Measurements from ENCODE around the gene ALK. TPM values are rescaled to one million over a fixed set of nuclear protein-coding genes. Genes with fewer than 3 reads are reported as not detected.

ALK gene
- total and polyA plus RNA-seq, 2 donors (not counting 1 experiment from before 2014, with no cell fraction given), result under 0.01 to 0.02 TPM

DNA sequence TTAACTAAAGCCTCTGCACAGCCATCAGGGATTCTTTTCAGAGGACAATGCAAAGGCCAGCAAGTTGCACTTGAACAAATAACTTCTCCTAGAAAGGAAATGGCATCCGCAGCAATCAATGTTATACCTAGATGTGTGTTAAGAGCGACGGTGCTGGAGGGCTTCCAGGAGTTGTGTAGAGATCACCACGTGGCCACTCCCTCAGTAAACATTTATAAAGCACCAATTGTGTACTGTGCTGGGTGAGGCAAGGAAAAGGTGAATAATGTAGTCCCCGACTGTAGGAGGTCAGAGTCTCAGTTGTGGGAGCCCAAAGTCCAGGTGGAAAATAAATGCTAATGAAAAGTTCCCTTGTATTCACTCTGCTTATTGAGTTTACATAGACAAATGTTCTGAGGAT is 135.0 kb downstream of the ALK start:
- H2AFZ ChIP-seq (ENCODE audit: low read length), result no peak overlapping the region
- no peaks in the 10 kb centered on the region for H4K20me1 ChIP-seq (ENCODE audit: control insufficient read depth, extremely low read depth, insufficient read depth, low read length)
- no peak overlapping the region for H3K4me3 ChIP-seq (replicated peaks in 1 of 4; ENCODE audit: control extremely low read depth in 1 of 4, insufficient read depth in 1 of 4, low read depth in 3 of 4, low read length in 4 of 4)
- no peaks in the 10 kb centered on the region for H3K79me2 ChIP-seq (ENCODE audit: control insufficient read depth, insufficient read depth, low read length)
- no peaks in the 10 kb centered on the region for H3K9me3 ChIP-seq (ENCODE audit: control insufficient read depth, insufficient read depth, low read depth, low read length)
- H3K4me2 ChIP-seq (ENCODE audit: extremely low read depth, insufficient read depth, low read length), result no peak overlapping the region
- no peaks in the 10 kb centered on the region for H3K4me1 ChIP-seq (ENCODE audit: control insufficient read depth, extremely low read depth, insufficient read depth, low read length)
- no peaks in the 10 kb centered on the region for H3K36me3 ChIP-seq (ENCODE audit: control insufficient read depth, insufficient read depth, low read length)
- DNase-seq (ENCODE audit: low read depth in 2 of 2), result no peak
- peaks cover 3% of the 10 kb centered on the region for H3K27me3 ChIP-seq (ENCODE audit: control insufficient read depth, insufficient read depth, low read length)
- no peak overlapping the region for H3K27ac ChIP-seq (ENCODE audit: insufficient read depth, low read length)
- H3K9ac ChIP-seq (ENCODE audit: insufficient read depth, low read length), result no peak overlapping the region
- no peak for TF ChIP-seq EZH2 (IDR thresholded peaks at IDR 0.05; ENCODE audit: low read length, missing control alignments)
- TF ChIP-seq, protein P1, sequence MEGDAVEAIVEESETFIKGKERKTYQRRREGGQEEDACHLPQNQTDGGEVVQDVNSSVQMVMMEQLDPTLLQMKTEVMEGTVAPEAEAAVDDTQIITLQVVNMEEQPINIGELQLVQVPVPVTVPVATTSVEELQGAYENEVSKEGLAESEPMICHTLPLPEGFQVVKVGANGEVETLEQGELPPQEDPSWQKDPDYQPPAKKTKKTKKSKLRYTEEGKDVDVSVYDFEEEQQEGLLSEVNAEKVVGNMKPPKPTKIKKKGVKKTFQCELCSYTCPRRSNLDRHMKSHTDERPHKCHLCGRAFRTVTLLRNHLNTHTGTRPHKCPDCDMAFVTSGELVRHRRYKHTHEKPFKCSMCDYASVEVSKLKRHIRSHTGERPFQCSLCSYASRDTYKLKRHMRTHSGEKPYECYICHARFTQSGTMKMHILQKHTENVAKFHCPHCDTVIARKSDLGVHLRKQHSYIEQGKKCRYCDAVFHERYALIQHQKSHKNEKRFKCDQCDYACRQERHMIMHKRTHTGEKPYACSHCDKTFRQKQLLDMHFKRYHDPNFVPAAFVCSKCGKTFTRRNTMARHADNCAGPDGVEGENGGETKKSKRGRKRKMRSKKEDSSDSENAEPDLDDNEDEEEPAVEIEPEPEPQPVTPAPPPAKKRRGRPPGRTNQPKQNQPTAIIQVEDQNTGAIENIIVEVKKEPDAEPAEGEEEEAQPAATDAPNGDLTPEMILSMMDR (conservative IDR thresholded peaks at IDR 0.05 in 1 of 2, IDR thresholded peaks at IDR 0.05 in 1 of 2; ENCODE audit: low read depth in 1 of 2, low read length in 2 of 2), result no peak

DNA sequence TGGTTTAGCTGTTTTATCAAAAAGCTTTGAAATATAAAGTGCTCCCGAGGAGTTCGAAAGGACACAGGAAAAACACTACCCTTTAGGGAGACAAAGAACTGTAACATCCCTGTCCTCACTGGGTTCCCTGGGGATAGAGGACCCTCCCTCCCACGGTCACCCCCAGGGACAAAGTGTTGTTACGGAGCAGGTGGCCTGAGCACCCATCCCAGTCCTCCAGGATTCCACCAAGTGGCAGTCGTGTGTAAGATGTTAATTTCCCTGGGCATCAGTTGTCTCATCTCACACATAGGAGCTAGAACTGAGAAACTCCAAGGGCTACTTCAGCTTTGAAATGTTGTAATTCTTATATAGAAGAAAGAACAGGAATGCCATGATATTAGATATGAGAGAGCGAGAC is 137.7 kb downstream of the ALK start:
- Histone ChIP-seq H3K9ac (ENCODE audit: insufficient read depth, low read length) (no peak overlapping the region), H3K9me3 (ENCODE audit: control insufficient read depth, insufficient read depth, low read depth, low read length) (no peaks in the 10 kb centered on the region), H3K36me3 (ENCODE audit: control insufficient read depth, insufficient read depth, low read length) (no peaks in the 10 kb centered on the region), H3K27me3 (ENCODE audit: control insufficient read depth, insufficient read depth, low read length) (peaks cover 3% of the 10 kb centered on the region), H3K27ac (ENCODE audit: insufficient read depth, low read length) (no peak overlapping the region), H3K4me1 (ENCODE audit: control insufficient read depth, extremely low read depth, insufficient read depth, low read length) (no peaks in the 10 kb centered on the region), H3K4me3 (replicated peaks in 1 of 4; ENCODE audit: control extremely low read depth in 1 of 4, insufficient read depth in 1 of 4, low read depth in 3 of 4, low read length in 4 of 4) (no peak overlapping the region), H4K20me1 (ENCODE audit: control insufficient read depth, extremely low read depth, insufficient read depth, low read length) (no peaks in the 10 kb centered on the region), H3K79me2 (ENCODE audit: control insufficient read depth, insufficient read depth, low read length) (no peaks in the 10 kb centered on the region), H2AFZ (ENCODE audit: low read length) (no peak overlapping the region), H3K4me2 (ENCODE audit: extremely low read depth, insufficient read depth, low read length) (no peak overlapping the region)
- no peak for DNase-seq (ENCODE audit: low read depth in 2 of 2)
- TF ChIP-seq EZH2 (IDR thresholded peaks at IDR 0.05; ENCODE audit: low read length, missing control alignments), result no peak
- TF ChIP-seq, protein P1 (conservative IDR thresholded peaks at IDR 0.05 in 1 of 2, IDR thresholded peaks at IDR 0.05 in 1 of 2; ENCODE audit: low read depth in 1 of 2, low read length in 2 of 2), result no peak

DNA sequence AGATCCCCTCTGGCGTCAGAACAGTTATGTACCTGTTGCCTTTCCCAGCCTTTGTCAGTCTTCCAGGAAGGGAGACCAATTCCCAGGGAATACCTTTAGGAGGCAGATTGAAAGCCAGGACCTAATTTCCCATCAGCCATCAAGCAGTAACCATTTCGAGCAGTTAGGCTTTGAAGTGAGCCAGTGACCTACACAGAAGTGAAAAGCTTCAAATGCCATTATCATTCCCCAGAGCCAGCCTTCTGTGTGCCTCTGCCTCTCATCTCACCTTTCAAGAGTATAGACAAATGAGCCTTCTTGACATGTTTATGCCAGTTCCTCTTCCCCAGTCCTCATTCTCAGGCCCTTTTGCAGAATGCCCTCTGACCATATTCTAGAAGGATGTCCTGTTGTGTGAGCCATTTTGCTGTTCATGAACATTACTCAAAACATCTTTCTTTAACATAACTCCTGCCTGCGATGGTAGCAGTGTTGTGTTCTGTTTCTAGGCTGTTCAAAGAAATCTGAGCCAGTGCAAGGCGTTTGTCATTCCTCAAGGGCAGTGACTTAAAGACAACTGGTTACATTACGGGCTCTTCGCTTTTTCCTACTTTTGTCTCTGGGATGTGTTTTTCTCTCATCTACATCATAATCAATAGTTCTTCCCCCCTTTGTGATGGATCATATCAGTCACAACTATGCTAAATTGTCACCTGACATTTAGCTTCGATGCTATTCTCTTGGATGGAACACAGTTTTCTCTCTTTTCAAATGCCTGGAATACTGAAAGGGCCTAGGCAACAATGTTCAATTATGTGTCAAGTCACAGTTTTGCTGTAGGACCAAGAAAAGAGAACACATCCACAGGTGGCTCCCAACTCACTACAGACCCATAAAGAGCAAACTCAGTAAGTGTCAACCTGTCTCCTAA is 138.6 kb downstream of the ALK start:
- H4K20me1 ChIP-seq (ENCODE audit: control insufficient read depth, extremely low read depth, insufficient read depth, low read length), result no peaks in the 10 kb centered on the region
- no peaks in the 10 kb centered on the region for H3K4me1 ChIP-seq (ENCODE audit: control insufficient read depth, extremely low read depth, insufficient read depth, low read length)
- TF ChIP-seq EZH2 (IDR thresholded peaks at IDR 0.05; ENCODE audit: low read length, missing control alignments), result no peak
- TF ChIP-seq, protein P1 (conservative IDR thresholded peaks at IDR 0.05 in 1 of 2, IDR thresholded peaks at IDR 0.05 in 1 of 2; ENCODE audit: low read depth in 1 of 2, low read length in 2 of 2), result no peak
- no peak overlapping the region for H3K4me2 ChIP-seq (ENCODE audit: extremely low read depth, insufficient read depth, low read length)
- no peaks in the 10 kb centered on the region for H3K79me2 ChIP-seq (ENCODE audit: control insufficient read depth, insufficient read depth, low read length)
- H3K36me3 ChIP-seq (ENCODE audit: control insufficient read depth, insufficient read depth, low read length), result no peaks in the 10 kb centered on the region
- no peaks in the 10 kb centered on the region for H3K9me3 ChIP-seq (ENCODE audit: control insufficient read depth, insufficient read depth, low read depth, low read length)
- no peak overlapping the region for H3K27ac ChIP-seq (ENCODE audit: insufficient read depth, low read length)
- H2AFZ ChIP-seq (ENCODE audit: low read length), result no peak overlapping the region
- DNase-seq (ENCODE audit: low read depth in 2 of 2), result no peak
- H3K9ac ChIP-seq (ENCODE audit: insufficient read depth, low read length), result no peak overlapping the region
- H3K4me3 ChIP-seq (replicated peaks in 1 of 4; ENCODE audit: control extremely low read depth in 1 of 4, insufficient read depth in 1 of 4, low read depth in 3 of 4, low read length in 4 of 4), result no peak overlapping the region
- H3K27me3 ChIP-seq (ENCODE audit: control insufficient read depth, insufficient read depth, low read length), result peaks cover 3% of the 10 kb centered on the region
